HepG2 (cell line): ENCODE data around the gene CLASP1. TPM values are rescaled to one million over a fixed set of nuclear protein-coding genes. Genes with fewer than 3 reads are reported as not detected.

ENCODE experiments used
- ATAC-seq: fragments of 200-7000 bp; cut with Tn5 transposase; 3 replicates; pipeline ENCODE4 v1.9.1; 2020; ENCODE audit warnings: mild to moderate bottlenecking, moderate library complexity
- BruUV-seq: library from RNA; stranded (reverse); fragments of 400-500 nt; replicated peaks from 2 replicates; lab custom pipeline; 2021; lab: Mats Ljungman, UMichigan
- CTCF ChIA-PET: fragments of 300-600 bp; formaldehyde crosslinking; extraction: SDS; loops from one replicate; lab custom pipeline; 2021; ENCODE audit warnings: low total read pairs, inconsistent platforms, low intra/inter-chr PET ratio; lab: Yijun Ruan, JAX
- POLR2A ChIA-PET: fragments of 350-600 bp; sonication (Branson Sonifier 250); formaldehyde crosslinking; loops from one replicate; lab custom pipeline; 2020; ENCODE audit warnings: antibody characterized with exemption, inconsistent platforms; lab: Yijun Ruan, JAX
- DNase-seq: peaks from one replicate; pipeline ENCODE4 v3.0.0-alpha.2; 2015; ENCODE audit warnings: low spot score
- FAIRE-seq: peaks from 3 replicates; lab custom pipeline; 2011; peaks lifted over from hg19 to GRCh38; lab: Jason Lieb, UNC
- H2AFZ ChIP-seq: one replicate; pipeline ENCODE4 v1.6.1; 2011; ENCODE audit warnings: low read length, inconsistent platforms
- H3K27ac ChIP-seq: fragments of 300-600 bp; 3 replicates; pipeline ENCODE4 v1.8.0; 2011; ENCODE audit warnings: mixed run types, mild to moderate bottlenecking, mixed read lengths, low read length, inconsistent platforms; ENCODE audit not compliant: insufficient read depth; ENCODE audit errors: extremely low read length
- H3K27me3 ChIP-seq, 2 experiments: fragments of 200-600 bp in 1 of 2; 2 replicates in 1 of 2; 3 replicates in 1 of 2; pipeline versions ENCODE4 v1.6.0 to v1.8.0; 2011; ENCODE audit warnings: low read length in 2 of 2, mild to moderate bottlenecking in 2 of 2, moderate library complexity in 2 of 2, inconsistent platforms in 1 of 2; ENCODE audit not compliant: insufficient read depth in 2 of 2, control insufficient read depth in 1 of 2
- H3K36me3 ChIP-seq, 2 experiments: fragments of 200-600 bp in 1 of 2; replicated peaks in 1 of 2; 2 replicates in 1 of 2; 3 replicates in 1 of 2; pipeline versions ENCODE4 v1.5.1 to v1.8.0; 2011; ENCODE audit warnings: low read length in 2 of 2, inconsistent platforms in 1 of 2; ENCODE audit not compliant: insufficient read depth in 2 of 2, control insufficient read depth in 1 of 2
- H3K4me1 ChIP-seq: 2 replicates; pipeline ENCODE4 v1.5.1; 2012; ENCODE audit warnings: low read length, inconsistent platforms; ENCODE audit not compliant: insufficient read depth
- H3K4me2 ChIP-seq: 2 replicates; pipeline ENCODE4 v1.6.0; 2011; ENCODE audit warnings: low read depth, low read length, inconsistent platforms
- H3K4me3 ChIP-seq, 3 experiments: fragments of 200-600 bp in 1 of 3; sonication (generic), shearing (Covaris generic) in 1 of 3; replicated peaks in 1 of 3; 2 replicates each; pipeline ENCODE4 v1.5.1; 2011 to 2016; ENCODE audit warnings: low read length in 3 of 3, inconsistent platforms in 2 of 3, low read depth in 2 of 3, mild to moderate bottlenecking in 2 of 3, control low read depth in 1 of 3, mixed read lengths in 1 of 3; ENCODE audit not compliant: insufficient read depth in 1 of 3
- H3K79me2 ChIP-seq: one replicate; pipeline ENCODE4 v1.6.1; 2011; ENCODE audit warnings: low read length, inconsistent platforms; ENCODE audit not compliant: insufficient read depth
- H3K9ac ChIP-seq: 2 replicates; pipeline ENCODE4 v1.6.0; 2011; ENCODE audit warnings: mild to moderate bottlenecking, low read depth, low read length, inconsistent platforms; ENCODE audit not compliant: insufficient read depth
- H3K9me3 ChIP-seq: 2 replicates; pipeline ENCODE4 v1.5.1; 2012; ENCODE audit warnings: mild to moderate bottlenecking, low read length
- H4K20me1 ChIP-seq: 2 replicates; pipeline ENCODE4 v1.6.0; 2011; ENCODE audit warnings: inconsistent platforms, mild to moderate bottlenecking, low read length, moderate library complexity; ENCODE audit not compliant: insufficient read depth
- CHCHD3 ChIP-seq: sonication (generic); formaldehyde crosslinking; IDR thresholded peaks from 2 replicates; pipeline ENCODE4 v1.8.0; 2022; ENCODE audit warnings: mild to moderate bottlenecking, missing genetic modification reagents, moderate library complexity
- ZNF253 ChIP-seq: sonication (generic); formaldehyde crosslinking; IDR thresholded peaks from 2 replicates; pipeline ENCODE4 v1.8.0; 2022; ENCODE audit warnings: mild to moderate bottlenecking, missing genetic modification reagents, borderline replicate concordance
- ZNF367 ChIP-seq: sonication (generic); formaldehyde crosslinking; IDR thresholded peaks from 2 replicates; pipeline ENCODE4 v1.4.0; 2020; ENCODE audit warnings: missing genetic modification reagents, borderline replicate concordance
- WGBS: methylation state at CpG from one replicate; pipeline ENCODE4 v1.1.6; 2017; ENCODE audit warnings: low lambda C conversion rate; 5-methylcytosine and 5-hydroxymethylcytosine counted together
- in situ Hi-C: cut with HindIII; loops from 2 replicates; pipeline ENCODE4 v1.10.0; 2017; ENCODE audit warnings: low pct_unique_long_range_greater_than_20kb; ENCODE audit not compliant: extremely low pct_ligation_motif_present
- intact Hi-C: fragments of 100-400 bp; cut with micrococcal nuclease; formaldehyde crosslinking; loops from one replicate; pipeline ENCODE4 v1.10.0; 2022; ENCODE audit not compliant: unreplicated experiment
- polyA plus RNA-seq, 8 experiments: library from polyadenylated mRNA; depleted of rRNA in 3 of 8; stranded (reverse) in 7 of 8; unstranded in 1 of 8; fragments of >200 nt; fragmentation: Illumina TruSeq in 4 of 8; extraction: Trizol in 4 of 8; gene quantifications; 2 replicates each; pipeline versions ENCODE4 v1.2.1 to v1.2.3, GENCODE V29; 2011 to 2016; ENCODE audit warnings: low read depth in 4 of 8, missing spikeins in 1 of 8, mixed read lengths in 1 of 8; ENCODE audit not compliant: insufficient read depth in 1 of 8
- total RNA-seq, 5 experiments: library from RNA; depleted of rRNA; stranded (reverse); fragments of >200 nt; fragmentation: Illumina TruSeq; extraction: Trizol; gene quantifications; 2 replicates each; pipeline ENCODE4 v1.2.3, GENCODE V29; 2016; ENCODE audit warnings: low read depth in 1 of 5
- TF ChIP-seq, protein P1 (sequence below): sonication (generic); formaldehyde crosslinking; IDR thresholded peaks from 2 replicates; pipeline ENCODE4 v1.9.0; 2021; ENCODE audit warnings: missing genetic modification reagents, borderline replicate concordance

Gene CLASP1
- total and polyA plus RNA-seq, 2 of the 13 experiments (the other 11 are each of a cell fraction or from before 2014, with no cell fraction given), result 11.7 to 47.9 TPM

DNA sequence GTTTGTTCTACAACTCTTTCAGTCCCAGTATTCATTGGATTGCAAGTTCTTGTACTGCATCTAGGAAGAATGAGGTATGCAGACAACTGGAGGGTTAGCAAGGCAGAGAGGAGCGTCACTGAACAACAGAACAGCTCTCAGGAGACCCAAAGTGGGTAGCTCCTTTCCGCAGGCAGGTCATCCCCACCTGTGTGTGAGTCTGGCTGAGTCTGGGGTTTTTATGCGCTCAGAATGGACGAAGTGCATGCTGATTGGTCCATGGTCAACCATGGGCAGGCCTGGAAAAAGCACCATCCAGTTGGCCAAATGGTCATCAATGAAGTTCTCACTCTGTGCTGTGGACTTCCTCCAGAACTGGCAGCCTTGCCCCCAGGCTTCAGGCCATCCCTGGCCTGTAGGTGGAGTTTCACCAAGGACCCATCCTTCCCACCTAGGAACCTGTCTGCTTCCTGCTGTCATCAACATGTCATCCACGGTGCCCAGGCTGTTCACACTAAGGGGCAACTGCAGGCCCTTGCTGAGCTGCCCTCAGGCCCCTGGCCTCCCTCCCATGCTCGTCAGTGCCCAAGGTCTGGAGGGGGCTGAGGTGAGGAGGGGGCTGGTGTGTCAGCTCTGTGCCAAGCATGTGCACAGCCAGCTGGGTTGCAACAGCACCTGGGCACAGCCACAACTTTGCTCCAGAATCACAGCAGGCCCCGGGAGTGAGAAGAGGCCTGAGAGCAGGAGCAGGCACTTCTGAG is 353.2 kb downstream of the CLASP1 start:
- FAIRE-seq (no peak), DNase-seq (no peak), ATAC-seq (peak; percentile 38)
- H3K79me2 ChIP-seq, result no peaks in the 10 kb centered on the region
- H3K4me3 ChIP-seq, result no peak overlapping the region
- no peak overlapping the region for H3K27ac ChIP-seq
- no peak overlapping the region for H3K4me2 ChIP-seq
- ChIA-PET CTCF (no interaction called here), POLR2A (no interaction called here)
- no peaks in the 10 kb centered on the region for H3K4me1 ChIP-seq
- H3K27me3 ChIP-seq, result peaks cover 0 to 29% of the 10 kb centered on the region in 2 experiments; a peak in 2 of 5 replicates
- H3K36me3 ChIP-seq, result no peaks in the 10 kb centered on the region
- H2AFZ ChIP-seq, result no peak overlapping the region
- WGBS, result 15% methylated on average over 5 of the region's 7 CpGs
- TF ChIP-seq ZNF253 (CRISPR knock-in tag) (no peak), CHCHD3 (CRISPR knock-in tag) (no peak), ZNF367 (CRISPR knock-in tag) (no peak)
- TF ChIP-seq, protein P1, sequence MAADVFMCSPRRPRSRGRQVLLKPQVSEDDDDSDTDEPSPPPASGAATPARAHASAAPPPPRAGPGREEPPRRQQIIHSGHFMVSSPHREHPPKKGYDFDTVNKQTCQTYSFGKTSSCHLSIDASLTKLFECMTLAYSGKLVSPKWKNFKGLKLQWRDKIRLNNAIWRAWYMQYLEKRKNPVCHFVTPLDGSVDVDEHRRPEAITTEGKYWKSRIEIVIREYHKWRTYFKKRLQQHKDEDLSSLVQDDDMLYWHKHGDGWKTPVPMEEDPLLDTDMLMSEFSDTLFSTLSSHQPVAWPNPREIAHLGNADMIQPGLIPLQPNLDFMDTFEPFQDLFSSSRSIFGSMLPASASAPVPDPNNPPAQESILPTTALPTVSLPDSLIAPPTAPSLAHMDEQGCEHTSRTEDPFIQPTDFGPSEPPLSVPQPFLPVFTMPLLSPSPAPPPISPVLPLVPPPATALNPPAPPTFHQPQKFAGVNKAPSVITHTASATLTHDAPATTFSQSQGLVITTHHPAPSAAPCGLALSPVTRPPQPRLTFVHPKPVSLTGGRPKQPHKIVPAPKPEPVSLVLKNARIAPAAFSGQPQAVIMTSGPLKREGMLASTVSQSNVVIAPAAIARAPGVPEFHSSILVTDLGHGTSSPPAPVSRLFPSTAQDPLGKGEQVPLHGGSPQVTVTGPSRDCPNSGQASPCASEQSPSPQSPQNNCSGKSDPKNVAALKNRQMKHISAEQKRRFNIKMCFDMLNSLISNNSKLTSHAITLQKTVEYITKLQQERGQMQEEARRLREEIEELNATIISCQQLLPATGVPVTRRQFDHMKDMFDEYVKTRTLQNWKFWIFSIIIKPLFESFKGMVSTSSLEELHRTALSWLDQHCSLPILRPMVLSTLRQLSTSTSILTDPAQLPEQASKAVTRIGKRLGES (CRISPR knock-in tag), result no peak
- intact Hi-C loops, result no loop called here
- in situ Hi-C loops, result no loop called here
- no peaks in the 10 kb centered on the region for H3K9me3 ChIP-seq
- no peak overlapping the region for H3K9ac ChIP-seq
- BruUV-seq, result no TSS peak
- no peaks in the 10 kb centered on the region for H4K20me1 ChIP-seq
